ENCODE data around the gene ITGB4. TPM values are rescaled to one million over a fixed set of nuclear protein-coding genes. Genes with fewer than 3 reads are reported as not detected.

The ITGB4 gene
- total RNA-seq, 4 donors from 2014 or later, result 10.7 to 27.0 (median 17.3) TPM

GRCh38 chr17:75793460-75793859 lies 72.2 kb downstream of the ITGB4 start:
- no peak for TF ChIP-seq CTCF (IDR thresholded peaks at IDR 0.05)
- ATAC-seq (ENCODE audit: low FRiP score), result no peak
- no peak for DNase-seq (ENCODE audit: low spot score)

GRCh38 chr17:75795820-75796607 lies 74.8 kb downstream of the ITGB4 start:
- ATAC-seq (ENCODE audit: low FRiP score), result no peak
- no peak for DNase-seq (ENCODE audit: low spot score)
- no peak for TF ChIP-seq CTCF (IDR thresholded peaks at IDR 0.05)

- no peak for DNase-seq (ENCODE audit: low spot score)
- TF ChIP-seq CTCF (IDR thresholded peaks at IDR 0.05), result no peak
- ATAC-seq (ENCODE audit: low FRiP score), result no peak
These were observed 78.1 kb downstream of the ITGB4 start for GRCh38 chr17:75799402-75799801.

- DNase-seq (ENCODE audit: low spot score), result no peak
- TF ChIP-seq CTCF (IDR thresholded peaks at IDR 0.05), result no peak
- ATAC-seq (ENCODE audit: low FRiP score), result no peak
These were observed 82.6 kb downstream of the ITGB4 start for GRCh38 chr17:75803883-75804282.

- DNase-seq (ENCODE audit: low spot score), result no peak
- ATAC-seq (ENCODE audit: low FRiP score), result no peak
- TF ChIP-seq CTCF (IDR thresholded peaks at IDR 0.05), result no peak
These were observed 85.7 kb downstream of the ITGB4 start for GRCh38 chr17:75806822-75807500.

Other genes with a start within 250 kb of the ITGB4 start
- gene CASKIN2, start 205.9 kb upstream of the ITGB4 start, total RNA-seq, result 10 to 100 TPM in 3 of 4 donors, 1 to 10 TPM in 1; 6.7 to 61.5 (median 23.9) TPM
- gene TSEN54, start 204.9 kb upstream of the ITGB4 start, total RNA-seq, result 10 to 100 TPM in 3 of 4 donors, 1 to 10 TPM in 1; 9.4 to 33.3 (median 14.9) TPM
- 10 to 100 TPM in 1 of 4 donors, 1 to 10 TPM in 3; 5.4 to 10.4 (median 6.7) TPM for gene LLGL2, start 195.8 kb upstream of the ITGB4 start, total RNA-seq
- 100 to 1,000 TPM in 1 of 4 donors, 10 to 100 TPM in 3; 58.4 to 187 (median 74.3) TPM for gene MYO15B, start 133.7 kb upstream of the ITGB4 start, total RNA-seq
- 1 to 10 TPM in 2 of 4 donors, under 1 TPM in 2; 0.31 to 2.0 (median 1.0) TPM for gene SMIM5, start 88.0 kb upstream of the ITGB4 start, total RNA-seq
- gene RECQL5, start 54.3 kb upstream of the ITGB4 start, total RNA-seq, result 10 to 100 TPM; 10.9 to 20.6 (median 13.3) TPM
- 100 to 1,000 TPM in 1 of 4 donors, 10 to 100 TPM in 3; 52.9 to 105 (median 68.8) TPM for gene SAP30BP, start 54.1 kb upstream of the ITGB4 start, total RNA-seq
- gene GALK1, start 43.7 kb downstream of the ITGB4 start, total RNA-seq, result 10 to 100 TPM; 15.9 to 51.5 (median 28.5) TPM
- gene UNK, start 63.3 kb downstream of the ITGB4 start, total RNA-seq, result 10 to 100 TPM; 19.4 to 38.9 (median 24.3) TPM
- 10 to 100 TPM in 2 of 4 donors, 1 to 10 TPM in 2; 3.2 to 27.1 (median 8.2) TPM for gene UNC13D, start 122.9 kb downstream of the ITGB4 start, total RNA-seq
- gene WBP2, start 133.9 kb downstream of the ITGB4 start, total RNA-seq, result 10 to 100 TPM; 43.1 to 72.3 (median 50.2) TPM
- gene TRIM47, start 157.1 kb downstream of the ITGB4 start, total RNA-seq, result 10 to 100 TPM; 18.5 to 53.8 (median 29.6) TPM
- 10 to 100 TPM; 10.0 to 37.4 (median 16.2) TPM for gene TRIM65, start 175.5 kb downstream of the ITGB4 start, total RNA-seq
- 10 to 100 TPM; 24.9 to 46.0 (median 35.6) TPM for gene MRPL38, start 183.4 kb downstream of the ITGB4 start, total RNA-seq
- 1 to 10 TPM; 4.7 to 8.8 (median 7.0) TPM for gene FBF1, start 219.6 kb downstream of the ITGB4 start, total RNA-seq